Body of pancreas (tissue), 4 donors: ENCODE data around the gene COL18A1.

Experiments
- CTCF ChIP-seq, 7 experiments: fragments of 450-650 bp in 4 of 7; fragments of 200-600 bp in 3 of 7; sonication (generic) in 3 of 7; IDR thresholded peaks; one replicate each; pipeline ENCODE4 v1.5.1; 2016 to 2019; ENCODE audit warnings: antibody characterized with exemption in 7 of 7
- POLR2A ChIP-seq, 3 donors: fragments of 450-650 bp; IDR thresholded peaks; one replicate each; pipeline ENCODE4 v1.6.1; 2016; ENCODE audit warnings: antibody characterized with exemption in 3 of 3, mild to moderate bottlenecking in 2 of 3

GRCh38 chr21:45391743-45392572, 13.0 kb upstream of the COL18A1 start:
- no peak for TF ChIP-seq CTCF (IDR thresholded peaks at IDR 0.05)
- no peak for TF ChIP-seq POLR2A (IDR thresholded peaks at IDR 0.05)
